PC-9 (cell line): ENCODE data around the gene NOL9. TPM values are rescaled to one million over a fixed set of nuclear protein-coding genes. Genes with fewer than 3 reads are reported as not detected.

Source experiments
- BruUV-seq: library from RNA; stranded (reverse); fragments of 400-500 nt; replicated peaks from 2 replicates; lab custom pipeline; 2021; lab: Mats Ljungman, UMichigan
- CTCF ChIA-PET: fragments of 300-600 bp; sonication (Branson Sonifier 250); formaldehyde crosslinking; loops from one replicate; lab custom pipeline; 2022; ENCODE audit warnings: antibody characterized with exemption; lab: Charles Lee
- POLR2A ChIA-PET: fragments of 300-600 bp; sonication (Branson Sonifier 250); formaldehyde crosslinking; loops from one replicate; lab custom pipeline; 2022; ENCODE audit warnings: antibody characterized with exemption; ENCODE audit not compliant: unreplicated experiment; lab: Charles Lee
- DNase-seq, 2 experiments: peaks; one replicate each; pipeline versions ENCODE4 v3.0.0 to v3.0.0-alpha.2; 2015 to 2022; ENCODE audit warnings: mixed read lengths in 1 of 2
- H2AFZ ChIP-seq: fragments of 200-600 bp; sonication (generic); 2 replicates; pipeline ENCODE4 v1.8.1; 2017; ENCODE audit warnings: antibody characterized with exemption
- H3F3A ChIP-seq: fragments of 200-600 bp; sonication (generic); 2 replicates; pipeline ENCODE4 v1.8.1; 2017; ENCODE audit warnings: antibody characterized with exemption, mild to moderate bottlenecking, low read depth; ENCODE audit not compliant: insufficient read depth
- H3K27ac ChIP-seq: fragments of 200-600 bp; sonication (generic); 2 replicates; pipeline ENCODE4 v1.6.1; 2016; ENCODE audit warnings: mixed run types
- H3K27me3 ChIP-seq: fragments of 200-600 bp; sonication (generic); 2 replicates; pipeline ENCODE4 v1.6.1; 2016; ENCODE audit warnings: low read depth, mixed run types; ENCODE audit not compliant: insufficient read depth
- H3K36me3 ChIP-seq: fragments of 200-600 bp; sonication (generic); 2 replicates; pipeline ENCODE4 v1.6.1; 2016; ENCODE audit warnings: low read depth, mixed run types
- H3K4me1 ChIP-seq: fragments of 200-600 bp; sonication (generic); replicated peaks from 2 replicates; pipeline ENCODE4 v1.6.1; 2016; ENCODE audit warnings: mixed run types; ENCODE audit not compliant: insufficient read depth
- H3K4me2 ChIP-seq: fragments of 200-600 bp; sonication (generic); 2 replicates; pipeline ENCODE4 v1.6.1; 2017; ENCODE audit warnings: mixed run types
- H3K4me3 ChIP-seq: fragments of 200-600 bp; sonication (generic); 2 replicates; pipeline ENCODE4 v1.6.1; 2016; ENCODE audit warnings: mixed run types
- H3K79me2 ChIP-seq: fragments of 200-600 bp; sonication (generic); 2 replicates; pipeline ENCODE4 v1.6.1; 2017; ENCODE audit warnings: low read depth, mixed run types
- H3K9me2 ChIP-seq: fragments of 200-600 bp; sonication (generic); 2 replicates; pipeline ENCODE4 v1.8.1; 2017; ENCODE audit warnings: mild to moderate bottlenecking; ENCODE audit not compliant: insufficient read depth
- H3K9me3 ChIP-seq: fragments of 200-600 bp; sonication (generic); 2 replicates; pipeline ENCODE4 v1.8.1; 2016; ENCODE audit warnings: low read depth; ENCODE audit not compliant: insufficient read depth
- H4K20me1 ChIP-seq: fragments of 200-600 bp; sonication (generic); 2 replicates; pipeline ENCODE4 v1.8.1; 2017; ENCODE audit not compliant: insufficient read depth
- EZH2 ChIP-seq: fragments of 200-600 bp; sonication (generic); IDR thresholded peaks from 2 replicates; pipeline ENCODE4 v1.8.0; 2017; ENCODE audit warnings: antibody characterized with exemption, low read depth
- intact Hi-C: fragments of 100-400 bp; cut with micrococcal nuclease; formaldehyde crosslinking; loops from one replicate; pipeline ENCODE4 v1.10.0; 2022; ENCODE audit not compliant: unreplicated experiment
- total RNA-seq: library from RNA; stranded (reverse); gene quantifications from 2 replicates; pipeline ENCODE4 v1.2.3, GENCODE V29; 2021
- TF ChIP-seq, protein P1 (sequence below): fragments of 200-600 bp; sonication (generic); conservative IDR thresholded peaks from 2 replicates; pipeline ENCODE4 v1.6.1; 2017; ENCODE audit warnings: mixed run types, antibody characterized with exemption, mild to moderate bottlenecking, moderate library complexity

Gene NOL9
- total RNA-seq, 1 experiment from 2014 or later, result 28.4 TPM

- H3K27ac ChIP-seq, result no peak within 1 kb of the TSS
- POLR2A ChIA-PET, result no interaction called here
- H3K9me2 ChIP-seq, result no peaks in the 10 kb centered on the region
- H3K79me2 ChIP-seq, result peaks cover 18% of the 10 kb centered on the region
- DNase-seq, result no peak
- TF ChIP-seq, protein P1, sequence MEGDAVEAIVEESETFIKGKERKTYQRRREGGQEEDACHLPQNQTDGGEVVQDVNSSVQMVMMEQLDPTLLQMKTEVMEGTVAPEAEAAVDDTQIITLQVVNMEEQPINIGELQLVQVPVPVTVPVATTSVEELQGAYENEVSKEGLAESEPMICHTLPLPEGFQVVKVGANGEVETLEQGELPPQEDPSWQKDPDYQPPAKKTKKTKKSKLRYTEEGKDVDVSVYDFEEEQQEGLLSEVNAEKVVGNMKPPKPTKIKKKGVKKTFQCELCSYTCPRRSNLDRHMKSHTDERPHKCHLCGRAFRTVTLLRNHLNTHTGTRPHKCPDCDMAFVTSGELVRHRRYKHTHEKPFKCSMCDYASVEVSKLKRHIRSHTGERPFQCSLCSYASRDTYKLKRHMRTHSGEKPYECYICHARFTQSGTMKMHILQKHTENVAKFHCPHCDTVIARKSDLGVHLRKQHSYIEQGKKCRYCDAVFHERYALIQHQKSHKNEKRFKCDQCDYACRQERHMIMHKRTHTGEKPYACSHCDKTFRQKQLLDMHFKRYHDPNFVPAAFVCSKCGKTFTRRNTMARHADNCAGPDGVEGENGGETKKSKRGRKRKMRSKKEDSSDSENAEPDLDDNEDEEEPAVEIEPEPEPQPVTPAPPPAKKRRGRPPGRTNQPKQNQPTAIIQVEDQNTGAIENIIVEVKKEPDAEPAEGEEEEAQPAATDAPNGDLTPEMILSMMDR, result no peak
- no peak for TF ChIP-seq EZH2
- peak within 1 kb of the TSS; percentile 70 for H3K4me3 ChIP-seq
- peaks cover 8% of the 10 kb centered on the region; the same call in 1 of the 2 replicates for H3K4me1 ChIP-seq
- BruUV-seq, result no TSS peak
- H3F3A ChIP-seq, result no peaks in the 10 kb centered on the region
- peaks cover 8% of the 10 kb centered on the region for H4K20me1 ChIP-seq
- peak within 1 kb of the TSS; percentile 79 for H2AFZ ChIP-seq
- peak within 1 kb of the TSS; percentile 82 for H3K4me2 ChIP-seq
- no peaks in the 10 kb centered on the region for H3K36me3 ChIP-seq
- no peaks in the 10 kb centered on the region for H3K27me3 ChIP-seq
- CTCF ChIA-PET, result interaction anchor here (0.6 to 0.7 kb wide), 3 partner anchors 45 to 58 kb away, joined by 3 read pairs; partner anchors contain the start of gene PHF13
- intact Hi-C loops, result loop anchor here (1.0 to 2.0 kb wide), 2 partner anchors 46 to 70 kb away; partner anchors contain the start of gene THAP3
- no peaks in the 10 kb centered on the region for H3K9me3 ChIP-seq
Measured at GRCh38 chr1:6554907-6555778, 830 bp upstream of the NOL9 start, which contains the start of gene TAS1R1. TSS of gene TAS1R1 (plus strand) at chr1:6555307. CDS start at chr1:6555374, 67 bp downstream.

DNA sequence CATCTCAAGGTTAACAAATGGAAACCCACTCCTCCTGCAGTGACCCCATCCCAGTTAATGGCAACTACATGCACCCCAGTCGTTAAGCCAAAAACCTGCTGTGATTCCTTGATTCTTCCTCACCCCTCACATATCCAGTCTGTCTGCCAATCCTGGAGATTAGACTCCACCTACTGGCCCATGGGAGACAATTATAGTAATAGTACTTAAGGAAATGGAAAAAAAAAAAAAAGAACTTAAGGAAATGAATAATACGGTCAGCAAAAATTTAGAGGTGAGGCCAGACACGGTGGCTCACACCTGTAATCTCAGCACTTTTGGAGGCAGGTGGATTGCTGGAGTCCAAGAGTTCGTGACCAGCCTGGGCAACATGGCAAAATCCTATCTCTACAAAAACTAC, 7.0 kb downstream of the NOL9 start:
- Histone ChIP-seq H2AFZ (no peak overlapping the region), H3K27ac (no peak overlapping the region), H3K27me3 (no peaks in the 10 kb centered on the region), H3K4me2 (no peak overlapping the region), H3K4me3 (no peak overlapping the region), H3K9me2 (no peaks in the 10 kb centered on the region), H3F3A (no peaks in the 10 kb centered on the region), H3K79me2 (no peaks in the 10 kb centered on the region), H3K4me1 (no peaks in the 10 kb centered on the region), H3K36me3 (no peaks in the 10 kb centered on the region), H3K9me3 (no peaks in the 10 kb centered on the region), H4K20me1 (peaks cover 3% of the 10 kb centered on the region; the same call in 1 of the 2 replicates)
- no peak for DNase-seq
- intact Hi-C loops, result no loop called here
- no TSS peak for BruUV-seq
- POLR2A ChIA-PET, result interaction anchor here (0.6 kb wide), 1 partner anchor 26 kb away, joined by 4 read pairs; no protein-coding TSS in a partner anchor
- CTCF ChIA-PET, result interaction anchor here (0.6 kb wide), 1 partner anchor 92 kb away, joined by 5 read pairs; no protein-coding TSS in a partner anchor
- TF ChIP-seq EZH2, result no peak
- TF ChIP-seq, protein P1, result no peak

- Histone ChIP-seq H3K79me2 (no peaks in the 10 kb centered on the region), H4K20me1 (peaks cover 3% of the 10 kb centered on the region; the same call in 1 of the 2 replicates), H3K36me3 (no peaks in the 10 kb centered on the region), H2AFZ (no peak overlapping the region), H3K4me1 (no peaks in the 10 kb centered on the region), H3K4me2 (no peak overlapping the region), H3K9me3 (no peaks in the 10 kb centered on the region), H3K27ac (no peak overlapping the region), H3F3A (no peaks in the 10 kb centered on the region), H3K27me3 (no peaks in the 10 kb centered on the region), H3K9me2 (no peaks in the 10 kb centered on the region), H3K4me3 (no peak overlapping the region)
- intact Hi-C loops, result no loop called here
- no TSS peak for BruUV-seq
- no peak for DNase-seq
- CTCF ChIA-PET, result no interaction called here
- POLR2A ChIA-PET, result no interaction called here
- TF ChIP-seq, protein P1, result no peak
- TF ChIP-seq EZH2, result no peak
Measured at GRCh38 chr1:6546326-6546725, 8.0 kb downstream of the NOL9 start.
